OCI-LY3 (cell line): ENCODE data around the gene ETV6.

ENCODE experiments used
- H2AFZ ChIP-seq: fragments of 200-600, 300-600 bp; shearing (Covaris generic); 2 replicates; pipeline ENCODE4 v1.6.0; 2014; ENCODE audit warnings: antibody characterized with exemption, low read depth, low read length
- H3K27ac ChIP-seq: fragments of 200-600, 300-600 bp; sonication (generic); 2 replicates; pipeline ENCODE4 v1.5.1; 2014; ENCODE audit warnings: mild to moderate bottlenecking, low read length, moderate library complexity, mixed read lengths
- H3K27me3 ChIP-seq: fragments of 200-600, 300-600 bp; sonication (generic); 2 replicates; pipeline ENCODE4 v1.6.1; 2014; ENCODE audit warnings: low read depth, low read length, mixed read lengths
- H3K36me3 ChIP-seq: fragments of 200-600, 300-600 bp; sonication (generic); replicated peaks from 2 replicates; pipeline ENCODE3; 2014; ENCODE audit warnings: low read depth, low read length, mixed read lengths
- H3K4me1 ChIP-seq: fragments of 300-600, 200-600 bp; sonication (generic); 2 replicates; pipeline ENCODE4 v1.6.1; 2014; ENCODE audit warnings: low read length, mixed read lengths
- H3K4me2 ChIP-seq: fragments of 200-600, 300-600 bp; sonication (generic); 2 replicates; pipeline ENCODE4 v1.6.1; 2014; ENCODE audit warnings: low read length, mixed read lengths
- H3K4me3 ChIP-seq: fragments of 300-600, 200-600 bp; sonication (generic); 2 replicates; pipeline ENCODE4 v1.5.1; 2014; ENCODE audit warnings: antibody characterized with exemption, mild to moderate bottlenecking, low read length, moderate library complexity
- H3K79me2 ChIP-seq: fragments of 300-600, 200-600 bp; shearing (Covaris generic); 2 replicates; pipeline ENCODE4 v1.6.1; 2014; ENCODE audit warnings: mild to moderate bottlenecking, low read length, mixed read lengths
- H3K9ac ChIP-seq: fragments of 300-600, 200-600 bp; shearing (Covaris generic); 2 replicates; pipeline ENCODE4 v1.6.0; 2014; ENCODE audit warnings: mild to moderate bottlenecking, low read length, moderate library complexity
- H3K9me3 ChIP-seq: fragments of 200-600, 300-600 bp; shearing (Covaris generic); 2 replicates; pipeline ENCODE4 v1.6.1; 2014; ENCODE audit warnings: low read length, mixed read lengths; ENCODE audit not compliant: insufficient read depth
- H4K20me1 ChIP-seq: fragments of 200-600, 300-600 bp; sonication (generic); 2 replicates; pipeline ENCODE4 v1.6.1; 2016; ENCODE audit warnings: low read length, mixed read lengths; ENCODE audit not compliant: insufficient read depth
- CTCF ChIP-seq: fragments of 200-600, 300-600 bp; sonication (generic); IDR thresholded peaks from 2 replicates; pipeline ENCODE4 v1.5.1; 2014; ENCODE audit warnings: antibody characterized with exemption, low read length, low read depth
- EZH2phosphoT487 ChIP-seq: fragments of 200-600 bp; shearing (Covaris generic); IDR thresholded peaks from 2 replicates; pipeline ENCODE4 v1.6.1; 2018; ENCODE audit warnings: antibody characterized with exemption, mixed run types, low read depth

ETV6 gene

GRCh38 chr12:11793921-11794710 is 144.6 kb downstream of the ETV6 start:
- Histone ChIP-seq H3K4me3 (no peak overlapping the region), H3K4me2 (no peak overlapping the region), H3K9me3 (no peaks in the 10 kb centered on the region), H3K36me3 (peaks cover 32% of the 10 kb centered on the region), H3K27me3 (no peaks in the 10 kb centered on the region), H3K9ac (no peak overlapping the region), H3K27ac (no peak overlapping the region), H3K79me2 (peaks cover 72% of the 10 kb centered on the region), H3K4me1 (no peaks in the 10 kb centered on the region), H4K20me1 (peaks cover 10% of the 10 kb centered on the region; the same call in 1 of the 2 replicates), H2AFZ (no peak overlapping the region)
- TF ChIP-seq CTCF (no peak), EZH2phosphoT487 (no peak)

DNA sequence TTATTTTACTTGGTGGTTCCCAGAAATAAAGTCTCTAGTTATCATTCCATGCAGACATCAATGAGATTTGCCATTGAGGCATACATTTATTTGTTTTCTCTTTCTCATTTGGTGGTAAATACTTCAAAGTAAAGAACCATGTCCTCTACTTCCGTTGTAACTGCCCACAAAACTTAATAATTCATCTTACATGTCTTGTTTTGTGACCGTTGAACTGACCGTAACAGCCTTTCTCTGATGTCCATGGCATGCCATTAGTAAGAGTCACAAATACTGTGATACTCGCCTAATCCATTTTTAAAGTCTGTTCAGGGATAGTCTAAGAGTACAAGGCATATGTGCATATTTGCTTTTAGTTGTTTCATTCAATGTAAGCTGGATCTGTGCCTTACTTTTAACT is 145.3 kb downstream of the ETV6 start:
- Histone ChIP-seq H3K79me2 (peaks cover 68% of the 10 kb centered on the region), H3K4me2 (no peak overlapping the region), H3K4me3 (no peak overlapping the region), H3K36me3 (peaks cover 32% of the 10 kb centered on the region), H3K27me3 (no peaks in the 10 kb centered on the region), H3K9me3 (no peaks in the 10 kb centered on the region), H3K27ac (no peak overlapping the region), H2AFZ (no peak overlapping the region), H3K9ac (no peak overlapping the region), H3K4me1 (no peaks in the 10 kb centered on the region), H4K20me1 (peaks cover 10% of the 10 kb centered on the region; the same call in 1 of the 2 replicates)
- no peak for TF ChIP-seq CTCF
- no peak for TF ChIP-seq EZH2phosphoT487

DNA sequence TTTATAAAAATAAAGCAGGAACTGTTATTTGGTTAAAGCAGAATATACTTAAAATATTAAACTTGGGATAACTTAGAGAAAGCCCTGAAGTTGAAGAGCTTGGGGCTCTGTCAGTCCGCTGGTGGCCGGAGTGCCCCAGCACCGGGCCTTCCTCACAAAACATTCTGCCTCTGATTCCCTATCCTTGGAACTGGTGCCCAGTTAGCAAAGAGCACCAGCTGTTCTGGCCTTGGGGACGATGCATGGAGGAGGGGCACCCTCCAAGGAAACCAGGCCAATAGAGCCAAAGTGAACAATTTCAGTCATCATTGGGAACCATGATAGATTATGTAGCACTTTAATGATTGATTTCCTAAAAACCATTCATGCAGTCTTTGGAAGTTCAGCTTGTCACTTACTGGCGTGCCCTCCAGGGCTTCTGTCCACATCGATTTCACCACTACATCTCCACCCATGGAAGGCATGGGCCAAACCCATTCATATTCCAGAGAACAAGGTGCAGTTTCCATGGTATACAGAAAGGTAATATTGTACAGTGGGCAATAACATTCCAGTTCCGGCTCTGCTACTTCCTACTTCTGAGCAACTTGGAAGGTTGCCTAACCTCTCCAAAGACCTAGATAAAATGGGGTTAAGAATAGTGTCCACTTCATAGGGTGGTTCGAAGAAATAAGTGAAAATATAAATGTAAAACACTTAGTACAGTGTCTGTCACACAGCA is 145.9 kb downstream of the ETV6 start:
- Histone ChIP-seq H3K4me2 (no peak overlapping the region), H3K27me3 (no peaks in the 10 kb centered on the region), H3K4me3 (no peak overlapping the region), H4K20me1 (peaks cover 10% of the 10 kb centered on the region; the same call in 1 of the 2 replicates), H3K27ac (no peak overlapping the region), H2AFZ (no peak overlapping the region), H3K9me3 (no peaks in the 10 kb centered on the region), H3K36me3 (peaks cover 32% of the 10 kb centered on the region), H3K9ac (no peak overlapping the region), H3K79me2 (peaks cover 62% of the 10 kb centered on the region), H3K4me1 (no peaks in the 10 kb centered on the region)
- TF ChIP-seq EZH2phosphoT487 (no peak), CTCF (no peak)

- Histone ChIP-seq H3K9me3 (no peaks in the 10 kb centered on the region), H3K79me2 (peaks cover 57% of the 10 kb centered on the region), H3K27me3 (no peaks in the 10 kb centered on the region), H3K27ac (no peak overlapping the region), H3K36me3 (peaks cover 32% of the 10 kb centered on the region), H2AFZ (no peak overlapping the region), H4K20me1 (peaks cover 10% of the 10 kb centered on the region; the same call in 1 of the 2 replicates), H3K9ac (no peak overlapping the region), H3K4me2 (no peak overlapping the region), H3K4me3 (no peak overlapping the region), H3K4me1 (no peaks in the 10 kb centered on the region)
- TF ChIP-seq EZH2phosphoT487, result no peak
- no peak for TF ChIP-seq CTCF
Measured at GRCh38 chr12:11795913-11796459, 146.5 kb downstream of the ETV6 start.
